Measurements from ENCODE around the gene KIF26A.

KIF26A gene

GRCh38 chr14:104142946-104143470, 4.6 kb downstream of the KIF26A start:
- Histone ChIP-seq H3K27me3 (ENCODE audit: insufficient read depth, low read length) (peaks cover 10% of the 10 kb centered on the region; the same call in 1 of the 2 replicates), H4K20me1 (ENCODE audit: insufficient read depth, low read length) (no peaks in the 10 kb centered on the region), H3K36me3 (ENCODE audit: insufficient read depth, low read length) (no peaks in the 10 kb centered on the region), H3K9ac (ENCODE audit: low read length) (no peak overlapping the region), H3K4me2 (ENCODE audit: low read length) (no peak overlapping the region), H3F3A (ENCODE audit: insufficient read depth, low read length) (no peaks in the 10 kb centered on the region), H3K4me1 (ENCODE audit: insufficient read depth, low read length, severe bottlenecking) (no peaks in the 10 kb centered on the region), H3K4me3 (ENCODE audit: low read depth, low read length, poor library complexity, severe bottlenecking) (no peak overlapping the region), H3K9me3 (ENCODE audit: low read length) (no peaks in the 10 kb centered on the region), H2AFZ (ENCODE audit: low read length) (no peak overlapping the region), H3K27ac (ENCODE audit: low read depth, low read length, poor library complexity, severe bottlenecking) (no peak overlapping the region), H3K79me2 (ENCODE audit: insufficient read depth, low read length) (no peaks in the 10 kb centered on the region), H3K9me2 (ENCODE audit: low read depth, low read length) (no peaks in the 10 kb centered on the region)
- TF ChIP-seq EZH2 (IDR thresholded peaks at IDR 0.05; ENCODE audit: borderline replicate concordance, low read length) (no peak), CTCF (IDR thresholded peaks at IDR 0.05; ENCODE audit: low read length) (no peak)

- no peaks in the 10 kb centered on the region for H3F3A ChIP-seq (ENCODE audit: insufficient read depth, low read length)
- H3K4me1 ChIP-seq (ENCODE audit: insufficient read depth, low read length, severe bottlenecking) = no peaks in the 10 kb centered on the region
- no peaks in the 10 kb centered on the region for H3K79me2 ChIP-seq (ENCODE audit: insufficient read depth, low read length)
- H3K9me3 ChIP-seq (ENCODE audit: low read length) = no peaks in the 10 kb centered on the region
- peaks cover 10% of the 10 kb centered on the region; the same call in 1 of the 2 replicates for H3K27me3 ChIP-seq (ENCODE audit: insufficient read depth, low read length)
- H3K36me3 ChIP-seq (ENCODE audit: insufficient read depth, low read length) = no peaks in the 10 kb centered on the region
- H3K4me3 ChIP-seq (ENCODE audit: low read depth, low read length, poor library complexity, severe bottlenecking) = no peak overlapping the region
- H4K20me1 ChIP-seq (ENCODE audit: insufficient read depth, low read length) = no peaks in the 10 kb centered on the region
- no peaks in the 10 kb centered on the region for H3K9me2 ChIP-seq (ENCODE audit: low read depth, low read length)
- H3K4me2 ChIP-seq (ENCODE audit: low read length) = no peak overlapping the region
- no peak overlapping the region for H2AFZ ChIP-seq (ENCODE audit: low read length)
- TF ChIP-seq EZH2 (IDR thresholded peaks at IDR 0.05; ENCODE audit: borderline replicate concordance, low read length) (no peak), CTCF (IDR thresholded peaks at IDR 0.05; ENCODE audit: low read length) (no peak)
- no peak overlapping the region for H3K9ac ChIP-seq (ENCODE audit: low read length)
- H3K27ac ChIP-seq (ENCODE audit: low read depth, low read length, poor library complexity, severe bottlenecking) = no peak overlapping the region
Observed at GRCh38 chr14:104143521-104144452, 5.4 kb downstream of the KIF26A start.

- peaks cover 10% of the 10 kb centered on the region; the same call in 1 of the 2 replicates for H3K27me3 ChIP-seq (ENCODE audit: insufficient read depth, low read length)
- no peak overlapping the region for H3K4me2 ChIP-seq (ENCODE audit: low read length)
- H3K4me3 ChIP-seq (ENCODE audit: low read depth, low read length, poor library complexity, severe bottlenecking) = no peak overlapping the region
- no peak overlapping the region for H3K9ac ChIP-seq (ENCODE audit: low read length)
- H2AFZ ChIP-seq (ENCODE audit: low read length) = no peak overlapping the region
- no peaks in the 10 kb centered on the region for H3F3A ChIP-seq (ENCODE audit: insufficient read depth, low read length)
- no peaks in the 10 kb centered on the region for H3K36me3 ChIP-seq (ENCODE audit: insufficient read depth, low read length)
- no peaks in the 10 kb centered on the region for H3K9me2 ChIP-seq (ENCODE audit: low read depth, low read length)
- H3K4me1 ChIP-seq (ENCODE audit: insufficient read depth, low read length, severe bottlenecking) = no peaks in the 10 kb centered on the region
- no peaks in the 10 kb centered on the region for H3K9me3 ChIP-seq (ENCODE audit: low read length)
- no peak for TF ChIP-seq CTCF (IDR thresholded peaks at IDR 0.05; ENCODE audit: low read length)
- TF ChIP-seq EZH2 (IDR thresholded peaks at IDR 0.05; ENCODE audit: borderline replicate concordance, low read length) = no peak
- H3K79me2 ChIP-seq (ENCODE audit: insufficient read depth, low read length) = no peaks in the 10 kb centered on the region
- no peaks in the 10 kb centered on the region for H4K20me1 ChIP-seq (ENCODE audit: insufficient read depth, low read length)
- no peak overlapping the region for H3K27ac ChIP-seq (ENCODE audit: low read depth, low read length, poor library complexity, severe bottlenecking)
Observed at GRCh38 chr14:104144453-104144790, 6.0 kb downstream of the KIF26A start.

All from OCI-LY1 (cell line).